A549 treated with ZK216348 at 1 μM for 4 hours (cell line): ENCODE results near the gene TBPL1. TPM values are rescaled to one million over a fixed set of nuclear protein-coding genes. Genes with fewer than 3 reads are reported as not detected.

ENCODE experiments used
- total RNA-seq: library from RNA; stranded (reverse); fragments of 200-300 nt; extraction: Qiagen RNA extraction; gene quantifications from 5 replicates; pipeline ENCODE4 v1.2.3, GENCODE V29; 2022; ENCODE audit warnings: low read depth

The TBPL1 gene
- 10.6 to 27.1 TPM (median 25.3 TPM) in 5 replicates for total RNA-seq

DNA sequence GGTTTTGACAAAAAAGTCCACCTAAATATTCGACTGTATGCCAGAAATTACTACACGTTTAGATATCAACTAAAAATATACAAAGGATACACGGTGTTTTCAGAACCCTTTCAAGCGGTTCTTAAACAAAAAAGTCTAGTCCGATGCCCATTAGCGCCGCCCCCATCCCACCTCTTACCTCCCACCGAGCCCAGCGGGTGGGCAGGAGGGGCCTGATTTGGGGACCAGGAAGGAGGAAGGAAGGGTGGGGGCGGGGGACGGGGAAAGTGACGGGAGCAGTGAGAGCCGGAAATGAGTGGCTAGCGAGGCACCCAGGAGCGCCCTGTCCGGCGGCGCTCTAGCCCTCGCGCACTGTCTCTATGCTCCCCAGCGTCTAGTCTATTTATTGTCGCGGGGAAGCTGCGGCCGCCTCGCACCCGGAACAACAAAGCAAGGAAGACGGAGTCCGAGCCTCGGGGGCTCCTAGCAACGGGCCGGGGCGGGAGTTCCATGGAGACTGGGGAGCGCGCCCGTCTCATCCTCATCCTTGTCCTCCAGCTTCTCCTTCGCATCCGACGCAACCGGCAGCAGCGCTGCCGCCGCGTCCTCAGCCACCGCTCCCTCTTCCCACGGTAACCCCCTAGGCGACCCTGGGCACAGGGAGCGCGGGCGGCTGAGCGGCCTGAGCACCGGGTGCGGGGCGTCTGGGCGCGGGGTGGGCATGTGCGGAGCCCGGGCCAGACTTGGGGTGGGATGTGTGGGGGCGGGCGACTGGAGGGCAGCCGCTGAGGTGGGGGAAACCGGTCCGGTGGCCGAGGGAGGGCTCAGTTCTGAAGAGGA is at the start of gene TBPL1:
TBPL1 (plus strand) TSS at position 410 of the 819 bp plus-strand sequence. CDS start 26,902 bp downstream, outside the sequence.

Other genes with a start within 250 kb of the TBPL1 start
- gene TCF21, start 64.1 kb upstream of the TBPL1 start, total RNA-seq, result 0.05 TPM in 1 of 5 replicates, not detected in the others
- 0.26 to 0.34 TPM (median 0.33 TPM) in 5 replicates for gene SLC2A12, start 99.4 kb downstream of the TBPL1 start, total RNA-seq